Fibroblast of lung (primary cell): ENCODE measurements around the gene METTL14. TPM values are rescaled to one million over a fixed set of nuclear protein-coding genes. Genes with fewer than 3 reads are reported as not detected.

Source experiments
- DNase-seq, 2 donors: peaks; one replicate each; pipeline versions ENCODE4 v3.0.0 to v3.0.0-alpha.2; 2010; ENCODE audit warnings: low read depth in 2 of 2
- H2AFZ ChIP-seq: 2 replicates; pipeline ENCODE4 v1.5.1; 2012; ENCODE audit warnings: low read length, control low read depth, inconsistent platforms
- H3K27ac ChIP-seq: 2 replicates; pipeline ENCODE4 v1.5.1; 2011; ENCODE audit warnings: low read length, control low read depth; ENCODE audit not compliant: insufficient read depth
- H3K27me3 ChIP-seq: 2 replicates; pipeline ENCODE4 v1.5.1; 2011; ENCODE audit warnings: mild to moderate bottlenecking, low read length; ENCODE audit not compliant: control insufficient read depth, insufficient read depth
- H3K36me3 ChIP-seq: 2 replicates; pipeline ENCODE4 v1.5.1; 2011; ENCODE audit warnings: low read length; ENCODE audit not compliant: control insufficient read depth, insufficient read depth
- H3K4me1 ChIP-seq: 2 replicates; pipeline ENCODE4 v1.5.1; 2011; ENCODE audit warnings: low read length; ENCODE audit not compliant: control insufficient read depth, insufficient read depth; ENCODE audit errors: extremely low read depth
- H3K4me2 ChIP-seq: 2 replicates; pipeline ENCODE4 v1.5.1; 2011; ENCODE audit warnings: low read length, control low read depth; ENCODE audit not compliant: insufficient read depth; ENCODE audit errors: extremely low read depth
- H3K4me3 ChIP-seq, 4 experiments: fragments of 200-600 bp in 1 of 4; sonication (generic) in 1 of 4; replicated peaks in 1 of 4; 2 replicates each; pipeline ENCODE4 v1.5.1; 2011 to 2016; ENCODE audit warnings: low read length in 4 of 4, low read depth in 3 of 4, mild to moderate bottlenecking in 3 of 4, control low read depth in 2 of 4, inconsistent platforms in 1 of 4, mixed read lengths in 1 of 4; ENCODE audit not compliant: insufficient read depth in 1 of 4; ENCODE audit errors: control extremely low read depth in 1 of 4
- H3K79me2 ChIP-seq: 2 replicates; pipeline ENCODE4 v1.5.1; 2012; ENCODE audit warnings: mild to moderate bottlenecking, low read length, inconsistent platforms; ENCODE audit not compliant: control insufficient read depth, insufficient read depth
- H3K9ac ChIP-seq: 2 replicates; pipeline ENCODE4 v1.5.1; 2011; ENCODE audit warnings: mild to moderate bottlenecking, low read length, control low read depth; ENCODE audit not compliant: insufficient read depth
- H3K9me3 ChIP-seq: 2 replicates; pipeline ENCODE4 v1.5.1; 2012; ENCODE audit warnings: low read depth, low read length; ENCODE audit not compliant: control insufficient read depth, insufficient read depth
- H4K20me1 ChIP-seq: 2 replicates; pipeline ENCODE4 v1.5.1; 2011; ENCODE audit warnings: low read length; ENCODE audit not compliant: control insufficient read depth, insufficient read depth; ENCODE audit errors: extremely low read depth
- CTCF ChIP-seq, 2 donors: IDR thresholded peaks in 1 of 2; conservative IDR thresholded peaks in 1 of 2; 1 replicate in 1 of 2; 2 replicates in 1 of 2; pipeline ENCODE4 v1.5.1; 2011 to 2012; ENCODE audit warnings: low read length in 2 of 2, control low read depth in 1 of 2, inconsistent platforms in 1 of 2, low read depth in 1 of 2, mild to moderate bottlenecking in 1 of 2
- EZH2 ChIP-seq: IDR thresholded peaks from 2 replicates; pipeline ENCODE4 v1.5.1; 2012; ENCODE audit warnings: low read length, control low read depth, mild to moderate bottlenecking; ENCODE audit errors: missing control alignments
- polyA plus RNA-seq, 2 donors: library from polyadenylated mRNA; depleted of rRNA in 1 of 2; stranded (reverse) in 1 of 2; unstranded in 1 of 2; fragments of >200 nt; gene quantifications; 2 replicates each; pipeline ENCODE4 v1.2.1, GENCODE V29; 2011 to 2012; ENCODE audit warnings: missing spikeins in 1 of 2
- total RNA-seq: library from RNA; depleted of rRNA; stranded (reverse); fragments of >200 nt; gene quantifications from 2 replicates; pipeline ENCODE4 v1.2.1, GENCODE V29; 2014

The METTL14 gene
- total and polyA plus RNA-seq, 2 donors (not counting 1 experiment from before 2014, with no cell fraction given), result 18.2 to 29.7 TPM

DNA sequence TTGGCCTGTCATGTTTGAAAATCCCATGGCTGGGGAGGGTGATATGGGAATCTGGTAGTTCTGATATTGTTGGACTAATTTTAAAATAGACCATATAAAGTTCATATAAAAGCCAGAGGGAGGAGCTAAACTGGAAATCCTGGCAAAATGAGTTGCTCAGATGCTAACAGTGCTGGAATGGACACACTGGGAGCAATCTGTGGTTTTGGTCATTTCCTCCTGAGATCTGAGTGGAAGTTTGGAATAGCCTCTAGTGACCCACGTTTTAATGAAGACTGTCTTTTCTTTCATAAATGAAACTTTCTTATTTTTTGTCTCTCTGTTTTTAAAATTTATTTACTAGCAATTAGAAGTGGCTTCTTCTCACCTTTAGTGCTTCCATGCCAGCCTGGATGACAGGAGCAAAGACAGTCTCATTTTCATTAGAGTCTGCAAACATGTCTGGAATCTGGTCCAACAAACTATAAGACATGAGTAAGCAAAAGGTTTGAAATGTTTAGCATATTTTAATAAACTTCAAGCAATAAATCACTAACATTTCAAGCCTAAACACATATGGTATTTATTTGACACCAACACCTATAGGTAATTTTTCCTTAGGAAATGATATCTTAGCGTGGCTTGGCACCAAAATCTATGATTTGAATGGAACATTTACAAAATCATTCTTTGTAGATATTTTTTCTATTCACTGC is 66.6 kb downstream of the METTL14 start:
- no peaks in the 10 kb centered on the region for H3K27me3 ChIP-seq
- H3K4me2 ChIP-seq, result no peak overlapping the region
- H2AFZ ChIP-seq, result no peak overlapping the region
- peaks cover 10% of the 10 kb centered on the region for H3K36me3 ChIP-seq
- peaks cover 9% of the 10 kb centered on the region for H3K4me1 ChIP-seq
- H3K9me3 ChIP-seq, result no peaks in the 10 kb centered on the region
- DNase-seq, result peak in 1 of 2 donors; percentile 86
- TF ChIP-seq EZH2, result no peak
- no peak for TF ChIP-seq CTCF (conservative IDR thresholded peaks at IDR 0.05 in 1 of 2, IDR thresholded peaks at IDR 0.05 in 1 of 2; ENCODE audit: low read depth in 1 of 2, low read length in 2 of 2)
- peak overlapping the region; percentile 43 for H3K27ac ChIP-seq
- peaks cover 4% of the 10 kb centered on the region for H3K79me2 ChIP-seq
- no peak overlapping the region for H3K9ac ChIP-seq
- H4K20me1 ChIP-seq, result no peaks in the 10 kb centered on the region
- H3K4me3 ChIP-seq, result no peak overlapping the region

GRCh38 chr4:118752551-118752950 is 67.4 kb downstream of the METTL14 start:
- H4K20me1 ChIP-seq, result no peaks in the 10 kb centered on the region
- H3K36me3 ChIP-seq, result peaks cover 10% of the 10 kb centered on the region
- peak in 1 of 2 donors; percentile 76 for DNase-seq
- H3K4me1 ChIP-seq, result peaks cover 9% of the 10 kb centered on the region
- H2AFZ ChIP-seq, result no peak overlapping the region
- H3K79me2 ChIP-seq, result peaks cover 8% of the 10 kb centered on the region
- no peak overlapping the region for H3K9ac ChIP-seq
- no peak overlapping the region for H3K4me3 ChIP-seq
- no peak overlapping the region for H3K4me2 ChIP-seq
- H3K27me3 ChIP-seq, result no peaks in the 10 kb centered on the region
- no peaks in the 10 kb centered on the region for H3K9me3 ChIP-seq
- no peak overlapping the region for H3K27ac ChIP-seq
- no peak for TF ChIP-seq CTCF (conservative IDR thresholded peaks at IDR 0.05 in 1 of 2, IDR thresholded peaks at IDR 0.05 in 1 of 2; ENCODE audit: low read depth in 1 of 2, low read length in 2 of 2)
- no peak for TF ChIP-seq EZH2

- DNase-seq, result no peak
- Histone ChIP-seq H3K36me3 (peaks cover 10% of the 10 kb centered on the region), H2AFZ (no peak overlapping the region), H3K4me2 (no peak overlapping the region), H3K27ac (no peak overlapping the region), H3K9ac (no peak overlapping the region), H3K27me3 (no peaks in the 10 kb centered on the region), H3K79me2 (peaks cover 8% of the 10 kb centered on the region), H3K9me3 (no peaks in the 10 kb centered on the region), H3K4me3 (no peak overlapping the region), H3K4me1 (peaks cover 10% of the 10 kb centered on the region), H4K20me1 (no peaks in the 10 kb centered on the region)
- TF ChIP-seq EZH2 (no peak), CTCF (conservative IDR thresholded peaks at IDR 0.05 in 1 of 2, IDR thresholded peaks at IDR 0.05 in 1 of 2; ENCODE audit: low read depth in 1 of 2, low read length in 2 of 2) (no peak)
These were observed 67.9 kb downstream of the METTL14 start for GRCh38 chr4:118753096-118753495.
